HL-60 (cell line): ENCODE results near the gene F5.

Source experiments
- DNase-seq, 2 experiments: peaks; one replicate each; pipeline ENCODE4 v3.0.0-alpha.2; 2010 to 2020; ENCODE audit warnings: low read depth in 1 of 2, low spot score in 1 of 2
- H3K27ac ChIP-seq: fragments of 250-450 bp; sonication (Bioruptor Pico); replicated peaks from 2 replicates; pipeline ENCODE4 v1.5.1; 2020; ENCODE audit warnings: mild to moderate bottlenecking, moderate library complexity
- H3K27me3 ChIP-seq: fragments of 250-450 bp; sonication (Bioruptor Pico); 2 replicates; pipeline ENCODE4 v1.5.1; 2021; ENCODE audit warnings: mild to moderate bottlenecking, moderate library complexity; ENCODE audit not compliant: insufficient read depth, poor library complexity, severe bottlenecking
- H3K4me3 ChIP-seq: replicated peaks from 2 replicates; pipeline ENCODE4 v1.5.1; 2011; ENCODE audit warnings: mild to moderate bottlenecking, control low read depth, low read length; ENCODE audit not compliant: insufficient read depth
- GABPA ChIP-seq: IDR thresholded peaks from 2 replicates; pipeline ENCODE4 v1.6.1; 2012; ENCODE audit warnings: low read depth
- POLR2AphosphoS5 ChIP-seq: IDR thresholded peaks from 2 replicates; pipeline ENCODE4 v1.6.1; 2012; ENCODE audit warnings: low read depth
- SPI1 ChIP-seq: IDR thresholded peaks from 2 replicates; pipeline ENCODE4 v1.6.1; 2012; ENCODE audit warnings: low read depth, mild to moderate bottlenecking, borderline replicate concordance
- TF ChIP-seq, protein P1 (sequence below): IDR thresholded peaks from one replicate; pipeline ENCODE4 v1.5.1; 2011; ENCODE audit warnings: low read length, control low read depth, inconsistent platforms; ENCODE audit not compliant: insufficient read depth
- TF ChIP-seq, protein P2 (sequence below): IDR thresholded peaks from 2 replicates; pipeline ENCODE4 v1.6.1; 2012; ENCODE audit warnings: low read depth; ENCODE audit not compliant: insufficient replicate concordance

F5 gene

GRCh38 chr1:169570172-169570574 lies 16.1 kb downstream of the F5 start:
- DNase-seq, result no peak
- Histone ChIP-seq H3K27me3 (peaks cover 13% of the 10 kb centered on the region), H3K27ac (no peak overlapping the region), H3K4me3 (no peak overlapping the region)
- no peak for TF ChIP-seq POLR2AphosphoS5
- no peak for TF ChIP-seq SPI1
- TF ChIP-seq GABPA, result no peak
- TF ChIP-seq, protein P1, sequence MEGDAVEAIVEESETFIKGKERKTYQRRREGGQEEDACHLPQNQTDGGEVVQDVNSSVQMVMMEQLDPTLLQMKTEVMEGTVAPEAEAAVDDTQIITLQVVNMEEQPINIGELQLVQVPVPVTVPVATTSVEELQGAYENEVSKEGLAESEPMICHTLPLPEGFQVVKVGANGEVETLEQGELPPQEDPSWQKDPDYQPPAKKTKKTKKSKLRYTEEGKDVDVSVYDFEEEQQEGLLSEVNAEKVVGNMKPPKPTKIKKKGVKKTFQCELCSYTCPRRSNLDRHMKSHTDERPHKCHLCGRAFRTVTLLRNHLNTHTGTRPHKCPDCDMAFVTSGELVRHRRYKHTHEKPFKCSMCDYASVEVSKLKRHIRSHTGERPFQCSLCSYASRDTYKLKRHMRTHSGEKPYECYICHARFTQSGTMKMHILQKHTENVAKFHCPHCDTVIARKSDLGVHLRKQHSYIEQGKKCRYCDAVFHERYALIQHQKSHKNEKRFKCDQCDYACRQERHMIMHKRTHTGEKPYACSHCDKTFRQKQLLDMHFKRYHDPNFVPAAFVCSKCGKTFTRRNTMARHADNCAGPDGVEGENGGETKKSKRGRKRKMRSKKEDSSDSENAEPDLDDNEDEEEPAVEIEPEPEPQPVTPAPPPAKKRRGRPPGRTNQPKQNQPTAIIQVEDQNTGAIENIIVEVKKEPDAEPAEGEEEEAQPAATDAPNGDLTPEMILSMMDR, result no peak
- TF ChIP-seq, protein P2, sequence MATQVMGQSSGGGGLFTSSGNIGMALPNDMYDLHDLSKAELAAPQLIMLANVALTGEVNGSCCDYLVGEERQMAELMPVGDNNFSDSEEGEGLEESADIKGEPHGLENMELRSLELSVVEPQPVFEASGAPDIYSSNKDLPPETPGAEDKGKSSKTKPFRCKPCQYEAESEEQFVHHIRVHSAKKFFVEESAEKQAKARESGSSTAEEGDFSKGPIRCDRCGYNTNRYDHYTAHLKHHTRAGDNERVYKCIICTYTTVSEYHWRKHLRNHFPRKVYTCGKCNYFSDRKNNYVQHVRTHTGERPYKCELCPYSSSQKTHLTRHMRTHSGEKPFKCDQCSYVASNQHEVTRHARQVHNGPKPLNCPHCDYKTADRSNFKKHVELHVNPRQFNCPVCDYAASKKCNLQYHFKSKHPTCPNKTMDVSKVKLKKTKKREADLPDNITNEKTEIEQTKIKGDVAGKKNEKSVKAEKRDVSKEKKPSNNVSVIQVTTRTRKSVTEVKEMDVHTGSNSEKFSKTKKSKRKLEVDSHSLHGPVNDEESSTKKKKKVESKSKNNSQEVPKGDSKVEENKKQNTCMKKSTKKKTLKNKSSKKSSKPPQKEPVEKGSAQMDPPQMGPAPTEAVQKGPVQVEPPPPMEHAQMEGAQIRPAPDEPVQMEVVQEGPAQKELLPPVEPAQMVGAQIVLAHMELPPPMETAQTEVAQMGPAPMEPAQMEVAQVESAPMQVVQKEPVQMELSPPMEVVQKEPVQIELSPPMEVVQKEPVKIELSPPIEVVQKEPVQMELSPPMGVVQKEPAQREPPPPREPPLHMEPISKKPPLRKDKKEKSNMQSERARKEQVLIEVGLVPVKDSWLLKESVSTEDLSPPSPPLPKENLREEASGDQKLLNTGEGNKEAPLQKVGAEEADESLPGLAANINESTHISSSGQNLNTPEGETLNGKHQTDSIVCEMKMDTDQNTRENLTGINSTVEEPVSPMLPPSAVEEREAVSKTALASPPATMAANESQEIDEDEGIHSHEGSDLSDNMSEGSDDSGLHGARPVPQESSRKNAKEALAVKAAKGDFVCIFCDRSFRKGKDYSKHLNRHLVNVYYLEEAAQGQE, result no peak

DNA sequence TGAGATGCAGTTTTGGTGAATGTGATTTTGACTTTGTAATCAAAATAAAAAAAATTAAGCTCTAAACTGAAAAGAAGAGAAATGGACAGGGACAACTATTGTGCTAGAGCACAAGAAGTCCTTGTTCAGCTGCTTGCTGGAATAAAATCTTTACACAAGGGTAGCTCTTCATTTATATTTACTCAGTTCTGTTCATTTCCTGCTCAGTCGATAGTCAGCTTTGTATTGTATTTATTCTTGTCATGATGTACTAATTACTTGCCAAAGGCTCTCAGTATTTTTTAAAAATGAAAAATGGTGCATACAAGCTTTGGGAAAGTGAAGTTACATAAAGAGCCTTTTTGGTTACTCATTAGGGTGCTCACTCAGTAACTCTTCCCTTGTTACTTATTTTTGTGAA lies 17.8 kb downstream of the F5 start:
- Histone ChIP-seq H3K27me3 (peaks cover 13% of the 10 kb centered on the region), H3K4me3 (no peak overlapping the region), H3K27ac (no peak overlapping the region)
- no peak for TF ChIP-seq POLR2AphosphoS5
- TF ChIP-seq SPI1, result no peak
- no peak for TF ChIP-seq GABPA
- TF ChIP-seq, protein P2, result no peak
- TF ChIP-seq, protein P1, result no peak
- DNase-seq, result no peak

GRCh38 chr1:169565335-169566271 lies 20.7 kb downstream of the F5 start:
- Histone ChIP-seq H3K4me3 (no peak overlapping the region), H3K27ac (no peak overlapping the region), H3K27me3 (peaks cover 14% of the 10 kb centered on the region)
- no peak for TF ChIP-seq SPI1
- no peak for TF ChIP-seq GABPA
- TF ChIP-seq, protein P2, result no peak
- TF ChIP-seq, protein P1, result no peak
- no peak for TF ChIP-seq POLR2AphosphoS5
- DNase-seq, result no peak
